HG03280 (cell line): ENCODE data around the gene LHFPL5.

Experiments used
- ATAC-seq: cut with Tn5 transposase; IDR thresholded peaks from one replicate; pipeline ENCODE4 v1.9.1; 2021; ENCODE audit warnings: mild to moderate bottlenecking, moderate library complexity; ENCODE audit not compliant: unreplicated experiment

LHFPL5 gene

GRCh38 chr6:35804996-35805736, at the start of gene LHFPL5:
TSS of gene LHFPL5 (plus strand) at chr6:35805352. CDS start at chr6:35805671, 319 bp downstream.
- no peak for ATAC-seq

GRCh38 chr6:35757456-35758123, 47.6 kb upstream of the LHFPL5 start:
- no peak for ATAC-seq

- ATAC-seq: no peak
These were observed 45.7 kb upstream of the LHFPL5 start for GRCh38 chr6:35759426-35759825.

- no peak for ATAC-seq
These were observed 39.4 kb upstream of the LHFPL5 start for GRCh38 chr6:35765739-35766138.

GRCh38 chr6:35769211-35769610, 35.9 kb upstream of the LHFPL5 start:
- no peak for ATAC-seq

GRCh38 chr6:35771343-35771627, 33.9 kb upstream of the LHFPL5 start:
- ATAC-seq: no peak

GRCh38 chr6:35774116-35774794, 30.9 kb upstream of the LHFPL5 start:
- no peak for ATAC-seq

- no peak for ATAC-seq
These were observed 30.1 kb upstream of the LHFPL5 start for GRCh38 chr6:35775031-35775430.

- ATAC-seq: no peak
These were observed 28.6 kb upstream of the LHFPL5 start, which contains the start of gene CLPSL2 for GRCh38 chr6:35776364-35777215. TSS of gene CLPSL2 (plus strand) at chr6:35776598. CDS start at chr6:35776619, 21 bp downstream.

- no peak for ATAC-seq
These were observed 27.6 kb upstream of the LHFPL5 start for GRCh38 chr6:35777356-35778102.

- ATAC-seq: no peak
These were observed 26.7 kb upstream of the LHFPL5 start for GRCh38 chr6:35778437-35778836.

- ATAC-seq: no peak
These were observed 24.4 kb upstream of the LHFPL5 start, which contains the start of gene CLPSL1 for GRCh38 chr6:35780719-35781118. TSS of gene CLPSL1 (plus strand) at chr6:35781019. CDS start at chr6:35781111, 92 bp downstream.

- no peak for ATAC-seq
These were observed 23.9 kb upstream of the LHFPL5 start for GRCh38 chr6:35781290-35781689.

GRCh38 chr6:35782424-35782823, 22.7 kb upstream of the LHFPL5 start:
- ATAC-seq: no peak

- ATAC-seq: no peak
These were observed 21.0 kb upstream of the LHFPL5 start for GRCh38 chr6:35784200-35784599.

GRCh38 chr6:35786272-35786671, 18.9 kb upstream of the LHFPL5 start:
- no peak for ATAC-seq

- no peak for ATAC-seq
These were observed 18.3 kb upstream of the LHFPL5 start for GRCh38 chr6:35786810-35787209.

- ATAC-seq: no peak
These were observed 17.6 kb upstream of the LHFPL5 start for GRCh38 chr6:35787266-35788218.

GRCh38 chr6:35788423-35788982, 16.6 kb upstream of the LHFPL5 start:
- ATAC-seq: no peak
